GM15510 (cell line): Measurements from ENCODE around the gene NEK4.

Experiments
- POLR2A ChIP-seq: IDR thresholded peaks from 3 replicates; pipeline ENCODE4 v1.6.1; 2011; ENCODE audit warnings: borderline replicate concordance; ENCODE audit not compliant: insufficient read length; ENCODE audit errors: extremely low read depth

Gene NEK4

GRCh38 chr3:52777127-52777958 lies 6.6 kb upstream of the NEK4 start, which contains the start of gene ITIH1:
TSS of gene ITIH1 (plus strand) at chr3:52777599. CDS start at chr3:52777616, 17 bp downstream.
- TF ChIP-seq POLR2A, result no peak

GRCh38 chr3:52775877-52776276 lies 5.1 kb upstream of the NEK4 start:
- TF ChIP-seq POLR2A, result no peak

GRCh38 chr3:52774901-52775864 lies 4.4 kb upstream of the NEK4 start:
- TF ChIP-seq POLR2A, result no peak

GRCh38 chr3:52774066-52774713 lies 3.5 kb upstream of the NEK4 start:
- TF ChIP-seq POLR2A, result no peak

GRCh38 chr3:52773361-52774065 lies 2.8 kb upstream of the NEK4 start:
- no peak for TF ChIP-seq POLR2A

GRCh38 chr3:52771702-52772101 lies 962 bp upstream of the NEK4 start:
- no peak for TF ChIP-seq POLR2A

GRCh38 chr3:52771334-52771681 lies 568 bp upstream of the NEK4 start:
- no peak for TF ChIP-seq POLR2A

GRCh38 chr3:52769786-52770455 lies 819 bp downstream of the NEK4 start:
- TF ChIP-seq POLR2A, result no peak

- no peak for TF ChIP-seq POLR2A
Measured at GRCh38 chr3:52763466-52763865, 7.3 kb downstream of the NEK4 start.

- TF ChIP-seq POLR2A, result no peak
Measured at GRCh38 chr3:52756141-52756540, 14.6 kb downstream of the NEK4 start.

- TF ChIP-seq POLR2A, result no peak
Measured at GRCh38 chr3:52754373-52754772, 16.4 kb downstream of the NEK4 start.

GRCh38 chr3:52752045-52752660 lies 18.6 kb downstream of the NEK4 start:
- no peak for TF ChIP-seq POLR2A

GRCh38 chr3:52743721-52744120 lies 27.0 kb downstream of the NEK4 start:
- no peak for TF ChIP-seq POLR2A

GRCh38 chr3:52743152-52743551 lies 27.6 kb downstream of the NEK4 start:
- TF ChIP-seq POLR2A, result no peak

GRCh38 chr3:52742418-52743041 lies 28.2 kb downstream of the NEK4 start:
- TF ChIP-seq POLR2A, result no peak
